ENCODE data around the gene ERCC1.

DNA sequence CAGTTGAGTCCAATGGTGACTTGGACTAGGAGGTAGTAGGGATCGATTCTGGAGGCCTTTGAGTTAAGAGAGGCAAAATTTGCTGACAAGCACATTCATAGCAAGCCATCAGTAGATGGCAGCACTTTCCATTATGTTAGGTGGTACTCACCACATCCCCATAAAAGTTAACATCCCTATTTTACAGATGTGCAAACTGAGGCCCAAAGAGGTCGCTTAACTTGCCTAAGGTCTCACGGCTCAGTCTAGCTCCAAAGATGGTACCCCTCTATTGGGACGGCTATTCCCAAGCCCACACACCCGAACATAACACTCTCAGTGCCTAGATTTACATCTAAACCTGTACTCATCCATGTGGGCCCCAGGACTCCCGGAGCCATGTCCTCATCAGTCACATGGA is 22.6 kb upstream of the ERCC1 start:
- no peak for TF ChIP-seq POLR2A (IDR thresholded peaks at IDR 0.05)
- TF ChIP-seq, protein P1, sequence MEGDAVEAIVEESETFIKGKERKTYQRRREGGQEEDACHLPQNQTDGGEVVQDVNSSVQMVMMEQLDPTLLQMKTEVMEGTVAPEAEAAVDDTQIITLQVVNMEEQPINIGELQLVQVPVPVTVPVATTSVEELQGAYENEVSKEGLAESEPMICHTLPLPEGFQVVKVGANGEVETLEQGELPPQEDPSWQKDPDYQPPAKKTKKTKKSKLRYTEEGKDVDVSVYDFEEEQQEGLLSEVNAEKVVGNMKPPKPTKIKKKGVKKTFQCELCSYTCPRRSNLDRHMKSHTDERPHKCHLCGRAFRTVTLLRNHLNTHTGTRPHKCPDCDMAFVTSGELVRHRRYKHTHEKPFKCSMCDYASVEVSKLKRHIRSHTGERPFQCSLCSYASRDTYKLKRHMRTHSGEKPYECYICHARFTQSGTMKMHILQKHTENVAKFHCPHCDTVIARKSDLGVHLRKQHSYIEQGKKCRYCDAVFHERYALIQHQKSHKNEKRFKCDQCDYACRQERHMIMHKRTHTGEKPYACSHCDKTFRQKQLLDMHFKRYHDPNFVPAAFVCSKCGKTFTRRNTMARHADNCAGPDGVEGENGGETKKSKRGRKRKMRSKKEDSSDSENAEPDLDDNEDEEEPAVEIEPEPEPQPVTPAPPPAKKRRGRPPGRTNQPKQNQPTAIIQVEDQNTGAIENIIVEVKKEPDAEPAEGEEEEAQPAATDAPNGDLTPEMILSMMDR (IDR thresholded peaks at IDR 0.05) = peak in 2 of 5 experiments; percentile 11 to 30

Data from transverse colon (tissue), 3 donors.